IPS-15b (cell line): ENCODE results near the gene CNTN2.

Source experiments
- H3K27me3 ChIP-seq: one replicate; pipeline ENCODE4 v1.6.1; 2013; ENCODE audit warnings: low read length; ENCODE audit not compliant: control insufficient read depth, insufficient read depth
- H3K36me3 ChIP-seq: one replicate; pipeline ENCODE4 v1.6.1; 2013; ENCODE audit warnings: low read length; ENCODE audit not compliant: control insufficient read depth, insufficient read depth
- H3K4me1 ChIP-seq: one replicate; pipeline ENCODE4 v1.6.1; 2013; ENCODE audit warnings: mild to moderate bottlenecking, low read length; ENCODE audit not compliant: control insufficient read depth, insufficient read depth
- H3K4me3 ChIP-seq: one replicate; pipeline ENCODE4 v1.5.1; 2013; ENCODE audit warnings: low read depth, low read length
- H3K9ac ChIP-seq: one replicate; pipeline ENCODE4 v1.6.1; 2013; ENCODE audit warnings: low read depth, mild to moderate bottlenecking, low read length
- H3K9me3 ChIP-seq: one replicate; pipeline ENCODE4 v1.6.1; 2013; ENCODE audit warnings: mild to moderate bottlenecking, low read length; ENCODE audit not compliant: control insufficient read depth, insufficient read depth

Gene CNTN2

DNA sequence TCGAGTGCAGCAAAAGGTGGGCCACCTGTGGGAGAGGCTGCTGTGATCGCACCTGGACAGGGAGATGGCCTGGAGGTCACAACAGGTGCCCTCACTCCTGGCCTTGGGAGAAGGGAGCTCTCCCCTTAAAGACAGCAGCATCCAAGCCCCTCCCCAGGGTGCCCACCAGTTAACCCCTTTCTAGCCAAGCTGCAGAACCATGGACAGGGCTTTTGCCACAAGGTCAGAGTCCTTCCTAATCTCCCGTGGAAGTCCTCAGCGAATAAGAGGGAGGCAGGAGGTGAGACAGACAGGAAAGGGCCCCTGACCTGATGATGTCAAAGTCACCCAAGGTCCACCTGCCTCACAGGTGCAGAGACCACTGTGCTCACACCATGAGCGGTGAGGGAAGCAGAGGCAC, 1.7 kb downstream of the CNTN2 start:
- Histone ChIP-seq H3K9me3 (no peaks in the 10 kb centered on the region), H3K4me1 (peaks cover 12% of the 10 kb centered on the region), H3K27me3 (peaks cover 42% of the 10 kb centered on the region), H3K36me3 (no peaks in the 10 kb centered on the region), H3K9ac (no peak overlapping the region), H3K4me3 (no peak overlapping the region)

DNA sequence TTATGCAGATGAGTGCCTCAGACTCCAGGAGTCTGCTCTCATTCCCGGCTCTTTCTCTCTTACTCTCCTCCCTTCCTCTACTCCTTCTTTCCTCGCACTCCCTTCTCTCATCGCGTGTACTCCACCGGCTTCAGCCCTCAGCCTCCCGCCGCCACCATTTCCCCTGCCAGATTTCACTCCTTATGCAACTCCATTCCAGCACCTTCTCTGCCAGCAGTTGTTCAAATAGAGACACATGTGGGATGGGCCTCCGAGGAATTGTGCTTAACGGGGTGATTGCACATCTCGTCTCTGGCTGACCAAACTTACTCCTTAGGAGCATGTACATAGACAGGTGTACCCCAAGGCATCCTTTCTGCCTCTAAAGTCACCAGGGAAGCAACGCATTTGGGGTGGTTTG, 2.1 kb downstream of the CNTN2 start:
- H3K27me3 ChIP-seq = peaks cover 42% of the 10 kb centered on the region
- H3K4me1 ChIP-seq = peaks cover 12% of the 10 kb centered on the region
- H3K9ac ChIP-seq = no peak overlapping the region
- H3K36me3 ChIP-seq = no peaks in the 10 kb centered on the region
- H3K9me3 ChIP-seq = no peaks in the 10 kb centered on the region
- H3K4me3 ChIP-seq = no peak overlapping the region

DNA sequence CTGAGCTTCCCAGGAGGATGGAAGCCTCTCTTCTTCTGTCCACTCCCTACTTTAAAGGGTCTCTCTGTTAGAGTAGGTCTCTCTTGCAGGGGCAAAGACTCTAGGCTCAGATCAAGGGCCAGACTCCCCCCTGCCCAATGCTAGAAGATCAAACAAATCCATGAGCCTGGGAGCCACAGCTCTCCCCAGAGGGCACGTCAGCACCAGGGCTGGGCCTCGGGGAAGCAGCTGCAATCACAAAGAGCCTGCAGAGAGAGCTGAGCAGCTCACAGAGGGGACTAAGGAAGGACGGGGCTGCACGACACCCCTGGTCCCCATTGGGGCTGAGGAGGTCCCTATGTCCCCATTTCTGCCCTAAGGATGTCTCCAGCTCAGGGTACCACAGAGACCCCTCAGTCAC, 3.9 kb downstream of the CNTN2 start:
- Histone ChIP-seq H3K36me3 (no peaks in the 10 kb centered on the region), H3K4me1 (peaks cover 12% of the 10 kb centered on the region), H3K9ac (no peak overlapping the region), H3K9me3 (no peaks in the 10 kb centered on the region), H3K4me3 (no peak overlapping the region), H3K27me3 (peaks cover 31% of the 10 kb centered on the region)

DNA sequence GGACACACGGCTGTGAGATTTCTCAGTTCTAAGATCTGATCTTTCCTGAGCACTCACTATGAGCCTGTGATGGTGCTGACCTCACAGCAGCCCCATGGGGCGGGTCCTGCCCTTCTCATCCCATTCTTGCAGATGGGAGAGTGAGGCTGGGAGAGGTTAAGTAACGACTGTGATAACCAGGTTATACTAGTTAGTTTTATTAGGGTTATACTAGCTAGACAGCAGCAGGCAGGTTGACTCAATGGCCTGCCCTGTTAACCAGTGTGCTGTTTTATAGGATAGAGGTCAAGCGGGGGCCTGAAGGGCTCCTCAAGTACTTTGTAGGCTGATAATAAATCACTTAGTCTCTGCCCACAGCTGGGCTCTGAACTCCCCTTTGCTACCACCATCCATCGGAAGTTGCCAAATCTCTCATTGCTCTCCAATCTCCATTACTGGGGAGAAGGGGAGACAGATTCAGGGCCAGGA, 4.8 kb downstream of the CNTN2 start:
- Histone ChIP-seq H3K4me1 (peaks cover 12% of the 10 kb centered on the region), H3K36me3 (no peaks in the 10 kb centered on the region), H3K9me3 (no peaks in the 10 kb centered on the region), H3K27me3 (peaks cover 22% of the 10 kb centered on the region), H3K4me3 (no peak overlapping the region), H3K9ac (no peak overlapping the region)

DNA sequence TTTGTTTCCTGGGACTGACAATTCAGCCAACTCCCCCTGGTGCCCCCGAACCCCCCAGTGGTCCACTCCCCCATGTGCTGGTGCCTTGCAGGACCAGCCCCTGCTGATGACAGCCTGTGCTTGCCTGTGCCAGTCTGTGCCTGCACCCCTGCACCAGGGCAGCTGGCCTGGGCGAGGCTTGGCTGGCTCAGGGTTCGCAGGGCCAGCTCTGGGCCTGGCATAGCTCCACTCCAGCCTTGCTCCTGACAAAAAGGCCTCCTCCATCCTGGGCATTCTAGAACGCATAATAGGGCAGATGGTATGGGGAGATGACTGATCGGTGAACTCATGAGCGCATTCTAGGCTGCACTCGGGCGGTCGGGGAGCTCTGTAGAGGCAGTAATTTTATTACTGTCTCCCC, 5.4 kb downstream of the CNTN2 start:
- H3K36me3 ChIP-seq = no peaks in the 10 kb centered on the region
- H3K9me3 ChIP-seq = no peaks in the 10 kb centered on the region
- H3K9ac ChIP-seq = no peak overlapping the region
- peaks cover 12% of the 10 kb centered on the region for H3K4me1 ChIP-seq
- H3K27me3 ChIP-seq = peaks cover 19% of the 10 kb centered on the region
- no peak overlapping the region for H3K4me3 ChIP-seq

DNA sequence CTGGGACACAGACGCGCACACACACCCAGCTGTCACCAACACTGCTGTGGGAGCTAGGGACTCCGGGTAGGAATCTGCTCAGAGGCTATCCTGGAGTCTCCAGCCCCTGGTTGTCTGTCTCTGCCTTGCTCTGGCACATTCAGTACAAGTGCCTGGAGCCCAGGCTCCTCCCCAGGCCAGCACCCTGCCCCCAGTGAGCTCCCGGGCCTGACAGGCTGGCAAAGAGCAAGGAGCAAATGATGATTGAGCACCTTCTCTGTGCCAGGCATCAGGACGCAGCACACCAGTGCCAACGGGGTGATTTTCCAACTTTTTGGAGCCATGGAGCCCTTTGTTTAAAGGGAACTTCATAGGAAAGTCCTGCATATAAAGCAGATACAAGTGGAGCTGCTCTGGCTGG, 6.5 kb downstream of the CNTN2 start:
- no peaks in the 10 kb centered on the region for H3K36me3 ChIP-seq
- H3K4me3 ChIP-seq = no peak overlapping the region
- H3K9me3 ChIP-seq = no peaks in the 10 kb centered on the region
- peaks cover 11% of the 10 kb centered on the region for H3K4me1 ChIP-seq
- H3K27me3 ChIP-seq = peaks cover 8% of the 10 kb centered on the region
- no peak overlapping the region for H3K9ac ChIP-seq

DNA sequence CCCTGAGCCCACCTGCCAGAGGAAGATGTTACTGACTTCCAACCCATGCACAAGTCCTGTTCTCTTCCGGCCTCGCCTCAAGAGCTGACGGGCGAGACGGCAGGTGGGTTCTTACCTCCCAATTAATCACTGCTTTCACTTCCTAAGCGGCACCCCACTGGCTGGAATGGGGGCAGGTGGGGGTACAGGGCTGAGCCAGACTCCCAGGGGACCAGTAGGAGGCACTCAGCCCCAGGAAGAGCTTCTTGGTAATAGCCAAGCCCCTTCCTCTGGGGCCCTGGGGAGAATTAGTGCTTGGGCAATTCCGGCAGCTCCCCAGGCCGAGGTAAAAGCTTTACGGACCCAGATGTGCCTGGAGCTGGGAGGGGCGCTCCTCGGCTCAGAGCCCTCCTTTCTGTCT, 9.7 kb downstream of the CNTN2 start:
- H3K9ac ChIP-seq = no peak overlapping the region
- H3K4me3 ChIP-seq = no peak overlapping the region
- H3K9me3 ChIP-seq = no peaks in the 10 kb centered on the region
- H3K4me1 ChIP-seq = no peaks in the 10 kb centered on the region
- H3K27me3 ChIP-seq = no peaks in the 10 kb centered on the region
- no peaks in the 10 kb centered on the region for H3K36me3 ChIP-seq

DNA sequence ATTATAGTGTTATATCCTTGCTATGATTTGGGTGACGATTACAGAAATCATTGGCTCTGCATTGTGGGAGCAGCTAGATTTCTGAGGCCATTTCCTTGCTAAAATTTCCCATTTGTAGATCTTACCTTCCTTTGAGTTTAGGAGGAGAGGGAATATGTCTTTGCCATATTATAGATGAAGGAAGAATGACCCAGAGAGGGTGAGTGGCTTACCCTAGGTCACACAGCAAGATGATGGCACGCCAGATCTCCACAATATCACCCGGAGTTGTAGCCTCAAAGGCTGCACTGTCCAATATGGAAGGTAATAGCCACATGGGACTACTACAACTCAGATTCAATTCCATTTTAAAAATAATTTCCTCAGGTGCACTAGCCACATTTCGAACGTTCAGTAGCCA, 10.3 kb downstream of the CNTN2 start:
- no peaks in the 10 kb centered on the region for H3K36me3 ChIP-seq
- H3K9ac ChIP-seq = no peak overlapping the region
- no peak overlapping the region for H3K4me3 ChIP-seq
- H3K27me3 ChIP-seq = no peaks in the 10 kb centered on the region
- H3K4me1 ChIP-seq = no peaks in the 10 kb centered on the region
- H3K9me3 ChIP-seq = no peaks in the 10 kb centered on the region

DNA sequence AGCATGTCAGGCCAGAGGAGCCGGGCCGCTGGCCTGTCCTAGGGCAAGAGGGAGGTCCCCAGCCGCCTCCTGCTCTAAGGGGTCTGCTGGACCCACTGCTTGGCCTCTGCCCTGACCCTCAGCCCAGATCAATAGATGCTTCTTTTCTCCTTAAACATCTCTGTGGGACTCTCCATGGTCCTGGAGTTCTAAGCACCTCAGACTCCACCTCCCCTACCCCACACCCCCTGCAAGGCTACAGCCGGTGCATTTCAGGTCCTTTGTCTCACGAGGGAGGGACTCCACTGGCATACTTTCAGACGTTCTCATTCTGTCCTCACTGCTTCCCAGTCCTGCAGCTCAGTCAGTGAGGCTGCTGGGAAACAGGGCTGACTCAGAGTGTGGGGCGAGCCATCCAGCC, 11.0 kb downstream of the CNTN2 start:
- Histone ChIP-seq H3K9me3 (no peaks in the 10 kb centered on the region), H3K4me3 (no peak overlapping the region), H3K36me3 (no peaks in the 10 kb centered on the region), H3K4me1 (no peaks in the 10 kb centered on the region), H3K27me3 (no peaks in the 10 kb centered on the region), H3K9ac (no peak overlapping the region)

DNA sequence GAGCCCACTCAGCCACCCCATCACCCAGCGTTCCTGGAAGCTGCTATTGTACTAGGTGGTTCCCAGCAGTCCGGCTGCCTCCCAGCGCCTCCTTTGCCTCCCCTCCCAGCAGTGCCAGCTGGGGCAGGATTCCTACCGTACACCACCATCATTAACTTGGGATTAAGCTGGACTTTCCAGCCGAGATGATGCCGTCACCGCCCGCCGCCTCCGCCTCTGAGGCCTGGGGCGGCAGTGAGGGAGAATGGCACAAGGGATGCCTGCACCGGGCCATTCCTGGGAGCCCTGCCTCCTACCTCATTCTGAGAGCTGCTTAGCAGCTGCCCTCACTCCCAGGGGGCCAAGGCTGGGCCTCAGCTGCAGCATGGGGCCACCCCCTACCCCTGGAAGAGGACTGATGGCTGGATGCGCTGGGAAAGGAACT, 13.2 kb downstream of the CNTN2 start:
- Histone ChIP-seq H3K27me3 (no peaks in the 10 kb centered on the region), H3K4me1 (no peaks in the 10 kb centered on the region), H3K36me3 (no peaks in the 10 kb centered on the region), H3K9ac (no peak overlapping the region), H3K4me3 (no peak overlapping the region), H3K9me3 (no peaks in the 10 kb centered on the region)

DNA sequence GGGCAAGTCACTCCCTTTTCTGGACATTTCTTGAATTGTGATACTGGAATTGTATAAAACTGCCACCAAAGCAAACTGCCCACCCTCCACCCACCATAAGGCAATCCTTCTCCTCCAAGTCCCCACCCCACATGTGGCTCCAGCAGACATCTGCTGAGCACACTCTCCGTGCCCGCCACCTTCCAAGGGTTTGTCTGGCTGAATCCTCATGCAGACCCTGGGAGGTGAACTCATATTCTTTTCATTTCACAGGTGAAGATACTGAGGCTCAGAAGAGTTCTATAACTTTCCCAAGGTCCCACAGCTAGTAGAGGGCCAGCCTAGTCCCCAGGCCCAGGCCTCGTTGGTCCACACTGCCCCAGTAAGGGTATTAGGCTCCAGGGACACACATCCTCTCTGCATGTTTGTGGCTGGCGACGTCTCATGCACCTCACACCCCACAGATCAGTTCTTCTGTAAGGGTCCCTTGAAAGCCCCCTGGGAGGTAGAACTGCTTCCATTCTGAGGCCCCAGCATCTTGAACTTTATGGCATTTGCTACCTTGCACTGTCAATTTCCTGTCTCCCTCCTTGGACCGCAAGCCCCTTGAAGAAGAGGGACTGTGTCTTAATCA, 14.1 kb downstream of the CNTN2 start:
- Histone ChIP-seq H3K36me3 (no peaks in the 10 kb centered on the region), H3K4me3 (no peak overlapping the region), H3K27me3 (no peaks in the 10 kb centered on the region), H3K9ac (no peak overlapping the region), H3K4me1 (peaks cover 4% of the 10 kb centered on the region), H3K9me3 (no peaks in the 10 kb centered on the region)

DNA sequence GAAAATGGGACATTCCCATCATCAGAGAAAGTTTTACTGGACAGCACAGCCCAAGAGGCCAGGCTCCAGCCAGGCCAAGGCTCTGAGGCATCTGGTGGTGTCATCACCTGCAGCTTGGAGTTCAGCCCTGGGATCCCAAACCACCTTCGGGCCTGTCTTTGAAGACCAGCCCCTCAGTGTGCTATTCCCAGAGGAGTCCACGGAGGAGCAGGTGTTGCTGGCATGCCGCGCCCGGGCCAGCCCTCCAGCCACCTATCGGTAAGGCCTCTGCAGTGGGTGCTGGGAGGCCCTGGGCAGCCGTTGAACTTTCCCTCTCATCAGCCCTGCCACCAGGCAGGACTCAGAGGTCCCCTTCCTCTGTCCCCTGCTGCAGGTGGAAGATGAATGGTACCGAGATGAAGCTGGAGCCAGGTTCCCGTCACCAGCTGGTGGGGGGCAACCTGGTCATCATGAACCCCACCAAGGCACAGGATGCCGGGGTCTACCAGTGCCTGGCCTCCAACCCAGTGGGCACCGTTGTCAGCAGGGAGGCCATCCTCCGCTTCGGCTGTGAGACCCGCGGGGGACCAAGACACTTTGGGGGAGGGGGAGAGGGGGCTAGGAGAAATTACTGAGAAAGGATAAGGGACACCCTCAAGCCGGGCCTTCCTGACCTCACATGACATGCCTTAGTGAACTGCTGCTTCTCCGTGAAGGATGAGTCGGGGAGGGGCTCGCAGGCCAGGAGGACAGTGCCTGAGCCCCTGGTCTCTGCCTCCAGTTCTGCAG, 15.0 kb downstream of the CNTN2 start:
- peaks cover 4% of the 10 kb centered on the region for H3K4me1 ChIP-seq
- H3K36me3 ChIP-seq = no peaks in the 10 kb centered on the region
- H3K4me3 ChIP-seq = no peak overlapping the region
- H3K9me3 ChIP-seq = no peaks in the 10 kb centered on the region
- no peak overlapping the region for H3K9ac ChIP-seq
- H3K27me3 ChIP-seq = no peaks in the 10 kb centered on the region
